SK-N-MC (cell line): ENCODE data around the gene ALPK1.

Experiments used
- DNase-seq: peaks from one replicate; pipeline ENCODE4 v3.0.0-alpha.2; 2011; ENCODE audit warnings: low read depth, low spot score
- H3K27ac ChIP-seq: fragments of 200-600 bp; sonication (generic); 2 replicates; pipeline ENCODE4 v1.5.1; 2016; ENCODE audit warnings: mixed run types
- H3K36me3 ChIP-seq: fragments of 200-600 bp; sonication (generic); 2 replicates; pipeline ENCODE4 v1.6.1; 2017; ENCODE audit warnings: antibody characterized with exemption, low read length, mixed read lengths; ENCODE audit not compliant: insufficient read depth
- H3K4me3 ChIP-seq: fragments of 200-600 bp; sonication (generic); 2 replicates; pipeline ENCODE4 v1.5.1; 2016
- H3K9ac ChIP-seq: fragments of 200-600 bp; sonication (generic); 2 replicates; pipeline ENCODE4 v1.8.0; 2017; ENCODE audit warnings: mixed run types, mixed read lengths; ENCODE audit not compliant: insufficient read length
- H3K9me3 ChIP-seq: fragments of 200-600 bp; sonication (generic); 2 replicates; pipeline ENCODE4 v1.6.1; 2017; ENCODE audit warnings: low read depth, mild to moderate bottlenecking, antibody characterized with exemption, low read length, moderate library complexity, mixed read lengths
- EZH2 ChIP-seq: fragments of 200-600 bp; sonication (generic); IDR thresholded peaks from one replicate; pipeline ENCODE4 v1.6.1; 2017; ENCODE audit warnings: antibody characterized with exemption
- FOXP2 ChIP-seq: optimal IDR thresholded peaks from 2 replicates; pipeline ENCODE3; 2011; ENCODE audit warnings: mild to moderate bottlenecking, moderate library complexity; ENCODE audit not compliant: insufficient read depth; ENCODE audit errors: extremely low read length, control extremely low read depth
- POLR2AphosphoS5 ChIP-seq: IDR thresholded peaks from 2 replicates; pipeline ENCODE4 v1.6.1; 2012; ENCODE audit warnings: mild to moderate bottlenecking, low read depth, low read length, borderline replicate concordance

ALPK1 gene

GRCh38 chr4:112296949-112297880 is at the start of gene ALPK1:
Gene ALPK1, plus strand, starts transcription at chr4:112297369.
- H3K4me3 ChIP-seq, result peak within 1 kb of the TSS; percentile 76
- H3K27ac ChIP-seq, result peak within 1 kb of the TSS; percentile 86
- peak within 1 kb of the TSS; percentile 81 for H3K9ac ChIP-seq

GRCh38 chr4:112251019-112251643 is 46.0 kb upstream of the ALPK1 start:
- Histone ChIP-seq H3K27ac (no peak overlapping the region), H3K4me3 (no peak overlapping the region), H3K9ac (no peak overlapping the region), H3K9me3 (no peaks in the 10 kb centered on the region), H3K36me3 (no peaks in the 10 kb centered on the region)
- no peak for DNase-seq
- TF ChIP-seq FOXP2 (no peak), EZH2 (no peak), POLR2AphosphoS5 (no peak)

More at GRCh38 chr4:112296949-112297880, at the start of gene ALPK1:
- peak; percentile 65 for TF ChIP-seq POLR2AphosphoS5
- TF ChIP-seq FOXP2, result no peak
- Histone ChIP-seq H3K9me3 (no peaks in the 10 kb centered on the region), H3K36me3 (no peaks in the 10 kb centered on the region)
- DNase-seq, result peak; percentile 87

- H3K9ac ChIP-seq, result no peak overlapping the region
- no peaks in the 10 kb centered on the region for H3K36me3 ChIP-seq
- TF ChIP-seq EZH2 (no peak), FOXP2 (no peak), POLR2AphosphoS5 (no peak)
- no peak overlapping the region for H3K4me3 ChIP-seq
- DNase-seq, result no peak
- no peaks in the 10 kb centered on the region for H3K9me3 ChIP-seq
- no peak overlapping the region for H3K27ac ChIP-seq
These were observed 44.9 kb upstream of the ALPK1 start for GRCh38 chr4:112252234-112252633.

- H3K4me3 ChIP-seq, result no peak overlapping the region
- TF ChIP-seq POLR2AphosphoS5, result no peak
- TF ChIP-seq FOXP2, result no peak
- TF ChIP-seq EZH2, result no peak
These were observed 43.7 kb upstream of the ALPK1 start for GRCh38 chr4:112253382-112254000.

GRCh38 chr4:112257098-112257497 is 40.1 kb upstream of the ALPK1 start:
- no peak for TF ChIP-seq FOXP2
- no peak for TF ChIP-seq POLR2AphosphoS5
- TF ChIP-seq EZH2, result no peak
- H3K4me3 ChIP-seq, result no peak overlapping the region
- no peak overlapping the region for H3K9ac ChIP-seq
- no peak for DNase-seq
- H3K9me3 ChIP-seq, result no peaks in the 10 kb centered on the region
- no peak overlapping the region for H3K27ac ChIP-seq
- H3K36me3 ChIP-seq, result peaks cover 11% of the 10 kb centered on the region; the same call in 1 of the 2 replicates

More at GRCh38 chr4:112253382-112254000, 43.7 kb upstream of the ALPK1 start:
- no peak for DNase-seq
- no peak overlapping the region for H3K27ac ChIP-seq
- H3K9ac ChIP-seq, result no peak overlapping the region
- no peaks in the 10 kb centered on the region for H3K9me3 ChIP-seq
- no peaks in the 10 kb centered on the region; the same call in 1 of the 2 replicates for H3K36me3 ChIP-seq

- no peak overlapping the region for H3K4me3 ChIP-seq
- TF ChIP-seq FOXP2, result no peak
- no peak for TF ChIP-seq POLR2AphosphoS5
- no peak for TF ChIP-seq EZH2
- no peak overlapping the region for H3K9ac ChIP-seq
- peaks cover 32% of the 10 kb centered on the region for H3K36me3 ChIP-seq
- DNase-seq, result no peak
- no peak overlapping the region for H3K27ac ChIP-seq
- no peaks in the 10 kb centered on the region for H3K9me3 ChIP-seq
These were observed 30.3 kb upstream of the ALPK1 start for GRCh38 chr4:112266823-112267222.

- no peak overlapping the region for H3K9ac ChIP-seq
- no peak for DNase-seq
- H3K9me3 ChIP-seq, result no peaks in the 10 kb centered on the region
- no peak overlapping the region for H3K4me3 ChIP-seq
- H3K36me3 ChIP-seq, result peaks cover 21% of the 10 kb centered on the region
- TF ChIP-seq FOXP2 (no peak), EZH2 (no peak)
- no peak overlapping the region for H3K27ac ChIP-seq
These were observed 27.1 kb upstream of the ALPK1 start for GRCh38 chr4:112270051-112270450.
